SK-N-SH treated with all-trans-retinoic acid at 6 μM for 48 hours (cell line): ENCODE measurements around the gene SYNJ1.

Experiments used
- ATAC-seq: fragments of 200-7000 bp; cut with Tn5 transposase; 3 replicates; pipeline ENCODE4 v1.9.1; 2020; ENCODE audit warnings: mild to moderate bottlenecking, moderate library complexity
- ARNTL ChIP-seq: fragments of 450-650 bp; formaldehyde crosslinking; IDR thresholded peaks from 2 replicates; pipeline ENCODE4 v1.5.0; 2020; ENCODE audit warnings: low read depth, mild to moderate bottlenecking, moderate library complexity, borderline replicate concordance
- BACH2 ChIP-seq: fragments of 250-450 bp; sonication (Bioruptor Pico); IDR thresholded peaks from 2 replicates; pipeline ENCODE4 v1.9.0; 2021; ENCODE audit warnings: mild to moderate bottlenecking, borderline replicate concordance
- CSDC2 ChIP-seq: fragments of 250-450 bp; sonication (Bioruptor Pico); IDR thresholded peaks from 2 replicates; pipeline ENCODE4 v1.5.0; 2020; ENCODE audit warnings: mild to moderate bottlenecking, moderate library complexity
- CSRNP3 ChIP-seq: fragments of 250-450 bp; sonication (Bioruptor Pico); IDR thresholded peaks from 2 replicates; pipeline ENCODE4 v1.5.1; 2021; ENCODE audit warnings: mild to moderate bottlenecking, moderate library complexity
- ESRRG ChIP-seq: fragments of 250-450 bp; sonication (Bioruptor Pico); IDR thresholded peaks from 2 replicates; pipeline ENCODE4 v1.6.1; 2021; ENCODE audit warnings: mild to moderate bottlenecking
- GLIS3 ChIP-seq: fragments of 250-450 bp; sonication (Bioruptor Pico); IDR thresholded peaks from 2 replicates; pipeline ENCODE4 v1.5.0; 2020; ENCODE audit warnings: mild to moderate bottlenecking, moderate library complexity
- ISL1 ChIP-seq: fragments of 250-450 bp; sonication (Bioruptor Pico); IDR thresholded peaks from 2 replicates; pipeline ENCODE4 v2.1.2; 2022; ENCODE audit warnings: mild to moderate bottlenecking, moderate library complexity
- PATZ1 ChIP-seq: fragments of 250-450 bp; sonication (Bioruptor Pico); IDR thresholded peaks from 2 replicates; pipeline ENCODE4 v1.8.0; 2020; ENCODE audit warnings: mild to moderate bottlenecking, moderate library complexity, borderline replicate concordance
- POU6F1 ChIP-seq: fragments of 250-450 bp; sonication (Bioruptor Pico); IDR thresholded peaks from 2 replicates; pipeline ENCODE4 v1.8.0; 2021; ENCODE audit warnings: low read depth, mild to moderate bottlenecking, moderate library complexity, borderline replicate concordance
- RARB ChIP-seq: fragments of 250-450 bp; sonication (Bioruptor Pico); IDR thresholded peaks from 2 replicates; pipeline ENCODE4 v1.8.0; 2021; ENCODE audit warnings: mild to moderate bottlenecking, moderate library complexity
- SNAI2 ChIP-seq: fragments of 250-450 bp; sonication (Bioruptor Pico); IDR thresholded peaks from 2 replicates; pipeline ENCODE4 v1.5.0; 2020; ENCODE audit warnings: mild to moderate bottlenecking, moderate library complexity
- TCF4 ChIP-seq: fragments of 250-450 bp; sonication (Bioruptor Pico); IDR thresholded peaks from 2 replicates; pipeline ENCODE4 v1.8.0; 2021; ENCODE audit warnings: mild to moderate bottlenecking, moderate library complexity, borderline replicate concordance
- TOX ChIP-seq: fragments of 250-450 bp; sonication (Bioruptor Pico); IDR thresholded peaks from 2 replicates; pipeline ENCODE4 v1.8.0; 2021; ENCODE audit warnings: mild to moderate bottlenecking, moderate library complexity, borderline replicate concordance
- TSHZ2 ChIP-seq: fragments of 250-450 bp; sonication (Bioruptor Pico); IDR thresholded peaks from 2 replicates; pipeline ENCODE4 v1.5.0; 2020; ENCODE audit warnings: mild to moderate bottlenecking, moderate library complexity
- ZC3H10 ChIP-seq: fragments of 250-450 bp; sonication (Bioruptor Pico); IDR thresholded peaks from 2 replicates; pipeline ENCODE4 v1.5.1; 2021; ENCODE audit warnings: mild to moderate bottlenecking, moderate library complexity
- ZFP3 ChIP-seq: fragments of 250-450 bp; sonication (Bioruptor Pico); IDR thresholded peaks from 2 replicates; pipeline ENCODE4 v1.5.0; 2020; ENCODE audit warnings: mild to moderate bottlenecking, moderate library complexity
- ZFP30 ChIP-seq: fragments of 450-650 bp; formaldehyde crosslinking; IDR thresholded peaks from 2 replicates; pipeline ENCODE4 v1.5.0; 2022; ENCODE audit warnings: mild to moderate bottlenecking, moderate library complexity
- ZNF565 ChIP-seq: fragments of 450-650 bp; formaldehyde crosslinking; conservative IDR thresholded peaks from 2 replicates; pipeline ENCODE4 v1.5.0; 2020; ENCODE audit warnings: low read depth, mild to moderate bottlenecking, moderate library complexity
- ZNF70 ChIP-seq: fragments of 450-650 bp; formaldehyde crosslinking; IDR thresholded peaks from 2 replicates; pipeline ENCODE4 v1.5.0; 2020; ENCODE audit warnings: mild to moderate bottlenecking, moderate library complexity
- ZNF8 ChIP-seq: fragments of 450-650 bp; formaldehyde crosslinking; IDR thresholded peaks from 2 replicates; pipeline ENCODE4 v1.5.0; 2020; ENCODE audit warnings: mild to moderate bottlenecking, moderate library complexity

Gene SYNJ1

GRCh38 chr21:32765058-32765457, 37.2 kb upstream of the SYNJ1 start:
- no peak for TF ChIP-seq ZNF70 (CRISPR knock-in tag)
- no peak for TF ChIP-seq ZNF565 (CRISPR knock-in tag)
- TF ChIP-seq TSHZ2, result no peak

GRCh38 chr21:32764186-32764585, 36.4 kb upstream of the SYNJ1 start:
- ATAC-seq, result no peak
- TF ChIP-seq ESRRG (CRISPR knock-in tag) (no peak), SNAI2 (CRISPR knock-in tag) (no peak), PATZ1 (CRISPR knock-in tag) (no peak), ARNTL (CRISPR knock-in tag) (no peak), CSRNP3 (CRISPR knock-in tag) (no peak), RARB (CRISPR knock-in tag) (no peak), ZFP30 (CRISPR knock-in tag) (no peak), ZC3H10 (CRISPR knock-in tag) (no peak), ZNF565 (CRISPR knock-in tag) (no peak), TCF4 (CRISPR knock-in tag) (no peak), GLIS3 (no peak), TSHZ2 (no peak), CSDC2 (CRISPR knock-in tag) (no peak), ZFP3 (CRISPR knock-in tag) (no peak), ZNF70 (CRISPR knock-in tag) (no peak), ISL1 (no peak), POU6F1 (CRISPR knock-in tag) (no peak), BACH2 (CRISPR knock-in tag) (no peak)

More at GRCh38 chr21:32765058-32765457, 37.2 kb upstream of the SYNJ1 start:
- no peak for ATAC-seq

GRCh38 chr21:32757804-32758203, 30.0 kb upstream of the SYNJ1 start:
- TF ChIP-seq TCF4 (CRISPR knock-in tag) (no peak), TSHZ2 (no peak), BACH2 (CRISPR knock-in tag) (no peak), TOX (CRISPR knock-in tag) (no peak), ZNF8 (CRISPR knock-in tag) (no peak)
- no peak for ATAC-seq
